Type B pancreatic cell (in vitro differentiated cells): ENCODE data around the gene STEAP1B. TPM values are rescaled to one million over a fixed set of nuclear protein-coding genes. Genes with fewer than 3 reads are reported as not detected.

Source experiments
- DNase-seq: peaks from one replicate; pipeline ENCODE4 v3.0.0; 2021; ENCODE audit warnings: mixed read lengths; ENCODE audit not compliant: unreplicated experiment; ENCODE audit errors: extremely low spot score
- H3K27ac Mint-ChIP-seq: 2 replicates; pipeline ENCODE4 v1.8.0; 2021; ENCODE audit warnings: mild to moderate bottlenecking, mixed read lengths
- H3K27me3 Mint-ChIP-seq: 2 replicates; pipeline ENCODE4 v1.8.0; 2021; ENCODE audit warnings: mixed read lengths
- H3K36me3 Mint-ChIP-seq: 2 replicates; pipeline ENCODE4 v1.8.0; 2021; ENCODE audit warnings: mixed read lengths
- H3K4me1 Mint-ChIP-seq: one replicate; pipeline ENCODE4 v1.8.0; 2021; ENCODE audit warnings: mixed read lengths; ENCODE audit not compliant: unreplicated experiment
- H3K4me3 Mint-ChIP-seq: 2 replicates; pipeline ENCODE4 v1.8.0; 2021; ENCODE audit warnings: mild to moderate bottlenecking, mixed read lengths
- H3K9me3 Mint-ChIP-seq: 2 replicates; pipeline ENCODE4 v1.8.0; 2021; ENCODE audit warnings: mixed read lengths
- CTCF ChIP-seq: fragments of 200-600 bp; sonication (generic); conservative IDR thresholded peaks from 2 replicates; pipeline ENCODE4 v1.5.0; 2021; ENCODE audit warnings: antibody characterized with exemption, mild to moderate bottlenecking
- total RNA-seq: library from RNA; stranded (reverse); gene quantifications from 2 replicates; pipeline ENCODE4 v1.2.1, GENCODE V29; 2021; ENCODE audit warnings: low replicate concordance

STEAP1B gene
- total RNA-seq, 1 donor from 2014 or later: 2.0 TPM

- no peaks in the 10 kb centered on the region for H3K9me3 Mint-ChIP-seq
- peaks cover 17% of the 10 kb centered on the region for H3K4me1 Mint-ChIP-seq
- no peak overlapping the region for H3K4me3 Mint-ChIP-seq
- no peak for DNase-seq
- H3K27ac Mint-ChIP-seq: no peak overlapping the region
- TF ChIP-seq CTCF: no peak
- H3K27me3 Mint-ChIP-seq: peaks cover 3% of the 10 kb centered on the region
- no peaks in the 10 kb centered on the region for H3K36me3 Mint-ChIP-seq
Observed at GRCh38 chr7:22487978-22488642, 11.9 kb downstream of the STEAP1B start.

DNA sequence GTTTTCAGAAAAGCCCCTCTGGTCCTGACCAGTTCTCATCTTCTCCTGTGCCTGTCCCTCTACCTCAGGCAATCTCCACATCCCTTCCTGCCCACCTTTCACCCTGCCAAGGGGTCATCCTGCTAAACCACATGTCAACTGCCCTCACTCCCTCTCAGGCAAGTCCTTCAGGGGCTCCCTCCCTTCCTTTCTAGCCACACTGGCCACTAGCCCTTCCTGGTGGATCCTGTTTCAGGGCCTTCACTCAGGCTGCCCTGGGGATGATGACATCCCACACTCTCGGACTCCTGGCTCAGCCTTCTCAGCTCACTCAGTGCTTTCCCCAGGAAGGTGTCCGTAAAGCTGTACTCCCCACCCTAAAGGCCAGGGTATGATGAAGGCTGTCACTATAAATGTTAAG is 13.4 kb downstream of the STEAP1B start:
- Mint-ChIP-seq H3K9me3 (no peaks in the 10 kb centered on the region), H3K27me3 (peaks cover 3% of the 10 kb centered on the region), H3K4me1 (peaks cover 17% of the 10 kb centered on the region), H3K27ac (no peak overlapping the region), H3K36me3 (no peaks in the 10 kb centered on the region), H3K4me3 (no peak overlapping the region)
- no peak for TF ChIP-seq CTCF
- no peak for DNase-seq

DNA sequence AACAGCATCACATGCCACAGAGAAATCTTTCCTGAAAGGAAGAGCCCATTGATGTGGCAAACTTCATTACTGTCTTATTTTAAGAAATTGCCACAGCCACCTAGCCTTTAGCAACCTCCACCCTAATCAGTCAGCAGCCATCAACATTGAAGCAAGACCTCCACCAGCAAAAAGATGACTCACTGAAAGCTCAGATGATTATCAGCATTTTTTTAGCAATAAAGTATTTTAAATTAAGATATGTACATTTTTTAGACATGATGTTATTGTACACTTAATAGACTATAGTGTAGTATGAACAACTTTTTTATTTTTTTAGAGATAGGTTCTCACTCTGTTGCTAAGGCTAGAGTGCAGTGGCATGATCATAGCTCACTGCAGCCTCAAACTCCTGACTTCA is 14.8 kb downstream of the STEAP1B start:
- no peak for DNase-seq
- H3K4me1 Mint-ChIP-seq: peaks cover 23% of the 10 kb centered on the region
- no peaks in the 10 kb centered on the region for H3K36me3 Mint-ChIP-seq
- no peaks in the 10 kb centered on the region for H3K27me3 Mint-ChIP-seq
- H3K9me3 Mint-ChIP-seq: no peaks in the 10 kb centered on the region
- H3K4me3 Mint-ChIP-seq: no peak overlapping the region
- TF ChIP-seq CTCF: no peak
- H3K27ac Mint-ChIP-seq: no peak overlapping the region

DNA sequence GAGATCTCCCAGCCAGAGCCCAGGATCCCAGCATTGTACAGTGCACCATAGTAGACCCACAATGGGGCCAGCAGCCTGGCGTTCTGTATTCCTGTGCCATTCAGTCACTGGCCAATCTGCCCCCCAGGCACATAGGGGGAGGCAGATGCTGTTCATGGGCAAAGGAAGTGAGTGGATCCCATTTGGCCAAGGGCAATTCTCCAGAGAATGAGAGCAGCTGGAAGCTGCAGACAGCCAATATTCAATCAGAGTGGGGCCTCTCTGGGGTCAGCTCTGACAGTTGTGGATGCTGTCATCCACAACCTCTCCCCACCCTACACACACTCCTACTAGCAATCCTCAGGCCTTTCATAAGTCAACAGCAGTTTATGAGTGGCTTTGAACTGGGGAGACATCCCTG is 17.5 kb downstream of the STEAP1B start:
- no peaks in the 10 kb centered on the region for H3K9me3 Mint-ChIP-seq
- no peak overlapping the region for H3K27ac Mint-ChIP-seq
- H3K4me3 Mint-ChIP-seq: no peak overlapping the region
- peaks cover 31% of the 10 kb centered on the region for H3K4me1 Mint-ChIP-seq
- no peak for TF ChIP-seq CTCF
- H3K27me3 Mint-ChIP-seq: no peaks in the 10 kb centered on the region
- H3K36me3 Mint-ChIP-seq: no peaks in the 10 kb centered on the region
- no peak for DNase-seq

DNA sequence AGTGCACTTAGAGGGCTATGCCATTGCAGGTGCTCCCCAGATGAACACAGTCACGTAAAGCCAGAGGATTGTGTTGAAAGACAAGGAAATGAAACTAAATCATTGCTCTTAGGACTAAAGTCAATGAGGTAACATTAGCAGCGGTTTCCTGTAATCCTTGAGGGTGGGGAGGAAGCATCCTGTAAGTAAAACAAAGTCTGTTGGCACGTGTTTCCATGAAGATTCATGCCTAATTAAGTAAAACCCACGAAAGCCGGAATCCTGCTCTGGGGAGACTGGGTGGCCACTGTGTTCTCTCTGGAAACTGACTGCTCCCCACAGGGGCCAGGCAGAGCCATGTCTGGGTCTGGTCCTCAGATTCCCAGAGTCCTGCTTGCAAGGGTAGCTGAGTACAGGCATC is 18.3 kb downstream of the STEAP1B start:
- DNase-seq: no peak
- Mint-ChIP-seq H3K36me3 (no peaks in the 10 kb centered on the region), H3K27me3 (no peaks in the 10 kb centered on the region), H3K4me3 (no peak overlapping the region), H3K27ac (no peak overlapping the region), H3K9me3 (no peaks in the 10 kb centered on the region), H3K4me1 (peaks cover 25% of the 10 kb centered on the region)
- no peak for TF ChIP-seq CTCF
